ENCODE measurements around the gene FIP1L1. TPM values are rescaled to one million over a fixed set of nuclear protein-coding genes. Genes with fewer than 3 reads are reported as not detected.

The FIP1L1 gene
- total and polyA plus RNA-seq, 2 donors (not counting 1 experiment from before 2014, with no cell fraction given): 19.0 to 79.3 TPM

DNA sequence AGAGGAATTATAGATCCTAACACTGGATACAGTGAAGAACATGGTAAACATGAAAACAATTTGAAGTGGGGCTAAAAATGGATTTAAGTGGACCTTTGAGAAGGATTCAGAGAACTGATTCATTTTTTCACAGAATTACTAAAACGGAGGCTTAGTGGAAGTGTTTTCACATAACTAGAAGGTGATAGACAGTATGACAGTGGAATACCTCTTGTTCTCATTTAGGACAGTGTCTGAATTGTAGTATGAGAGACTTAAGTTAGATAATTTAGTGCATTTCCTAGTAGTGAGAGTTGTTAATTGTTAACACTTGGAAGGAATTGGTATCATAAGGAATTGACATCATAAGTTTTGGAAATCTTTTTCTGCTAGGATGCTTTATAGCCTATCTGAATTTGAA, 64.1 kb downstream of the FIP1L1 start:
- TF ChIP-seq, protein P1, sequence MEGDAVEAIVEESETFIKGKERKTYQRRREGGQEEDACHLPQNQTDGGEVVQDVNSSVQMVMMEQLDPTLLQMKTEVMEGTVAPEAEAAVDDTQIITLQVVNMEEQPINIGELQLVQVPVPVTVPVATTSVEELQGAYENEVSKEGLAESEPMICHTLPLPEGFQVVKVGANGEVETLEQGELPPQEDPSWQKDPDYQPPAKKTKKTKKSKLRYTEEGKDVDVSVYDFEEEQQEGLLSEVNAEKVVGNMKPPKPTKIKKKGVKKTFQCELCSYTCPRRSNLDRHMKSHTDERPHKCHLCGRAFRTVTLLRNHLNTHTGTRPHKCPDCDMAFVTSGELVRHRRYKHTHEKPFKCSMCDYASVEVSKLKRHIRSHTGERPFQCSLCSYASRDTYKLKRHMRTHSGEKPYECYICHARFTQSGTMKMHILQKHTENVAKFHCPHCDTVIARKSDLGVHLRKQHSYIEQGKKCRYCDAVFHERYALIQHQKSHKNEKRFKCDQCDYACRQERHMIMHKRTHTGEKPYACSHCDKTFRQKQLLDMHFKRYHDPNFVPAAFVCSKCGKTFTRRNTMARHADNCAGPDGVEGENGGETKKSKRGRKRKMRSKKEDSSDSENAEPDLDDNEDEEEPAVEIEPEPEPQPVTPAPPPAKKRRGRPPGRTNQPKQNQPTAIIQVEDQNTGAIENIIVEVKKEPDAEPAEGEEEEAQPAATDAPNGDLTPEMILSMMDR (IDR thresholded peaks at IDR 0.05): no peak
- TF ChIP-seq EZH2 (IDR thresholded peaks at IDR 0.05; ENCODE audit: borderline replicate concordance, insufficient read depth, low read depth, low read length, poor library complexity, severe bottlenecking): no peak
- H3K4me1 ChIP-seq (ENCODE audit: control insufficient read depth in 2 of 2, insufficient read depth in 2 of 2, low read length in 2 of 2): no peaks in the 10 kb centered on the region
- no peak overlapping the region for H2AFZ ChIP-seq (ENCODE audit: insufficient read depth, low read depth, low read length, poor library complexity, severe bottlenecking)
- no peak for DNase-seq
- H3K27ac Mint-ChIP-seq: no peak overlapping the region
- no peaks in the 10 kb centered on the region for H3K9me3 ChIP-seq (ENCODE audit: control extremely low read depth in 1 of 3, control insufficient read depth in 2 of 3, insufficient read depth in 1 of 3, low read length in 2 of 3)
- no peaks in the 10 kb centered on the region for H3K79me2 ChIP-seq (ENCODE audit: control insufficient read depth, insufficient read depth, low read length)
- no peak overlapping the region for H3K4me2 ChIP-seq (replicated peaks; ENCODE audit: low read depth, low read length, poor library complexity, severe bottlenecking)
- ChIA-PET CTCF (no interaction called here), POLR2A (no interaction called here)
- no peak for ATAC-seq (ENCODE audit: low read depth)
- WGBS (ENCODE audit: insufficient coverage): no CpG with 5 or more reads among the region's 1 CpG
- no peak overlapping the region for H3K4me3 ChIP-seq (ENCODE audit: control extremely low read depth in 1 of 5, extremely low read depth in 1 of 5, insufficient read depth in 1 of 5, low read depth in 2 of 5, low read length in 4 of 5)
- H3K27ac ChIP-seq (ENCODE audit: low read length in 2 of 2): no peak overlapping the region
- intact Hi-C loops (cut with micrococcal nuclease): loop anchor here (10.0 kb wide), 1 partner anchor 247 kb away; no protein-coding TSS in a partner anchor
- peaks cover 16 to 61% of the 10 kb centered on the region in 2 experiments for H3K36me3 ChIP-seq (replicated peaks in 1 of 2; ENCODE audit: control extremely low read depth in 1 of 2, control insufficient read depth in 1 of 2, extremely low read depth in 1 of 2, insufficient read depth in 2 of 2, low read length in 1 of 2)
- H3K9ac ChIP-seq (ENCODE audit: low read length): no peak overlapping the region
- no peaks in the 10 kb centered on the region for H3K27me3 Mint-ChIP-seq
- peaks cover 4% of the 10 kb centered on the region for H4K20me1 ChIP-seq (ENCODE audit: control insufficient read depth, insufficient read depth, low read length, poor library complexity, severe bottlenecking)
- no peak overlapping the region for H3K4me3 Mint-ChIP-seq
- H3K27me3 ChIP-seq (replicated peaks in 1 of 4; ENCODE audit: control extremely low read depth in 1 of 4, control insufficient read depth in 3 of 4, insufficient read depth in 4 of 4, low read length in 3 of 4): no peaks in the 10 kb centered on the region
- H3K9me3 Mint-ChIP-seq (ENCODE audit: insufficient read depth): no peaks in the 10 kb centered on the region
- H3K4me1 Mint-ChIP-seq: no peaks in the 10 kb centered on the region

DNA sequence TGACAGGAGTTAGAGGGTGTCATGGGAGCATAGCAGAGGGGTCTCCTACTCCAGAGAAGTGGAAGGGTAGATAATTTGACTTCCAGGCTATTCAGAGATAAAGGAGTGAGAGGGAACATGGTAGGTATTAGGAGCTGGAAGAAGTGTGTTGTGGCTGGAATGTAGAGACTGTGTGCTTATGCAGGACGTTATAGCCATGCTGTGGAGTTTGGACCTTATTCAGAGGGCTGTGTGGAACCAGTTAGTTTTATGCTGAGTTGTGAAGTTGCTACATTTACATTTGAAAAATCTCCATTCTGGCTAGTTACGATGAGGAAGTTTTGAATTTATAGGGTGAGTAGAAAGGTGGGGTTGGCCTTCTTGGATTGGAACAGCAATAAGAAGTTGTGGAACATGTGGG, 67.5 kb downstream of the FIP1L1 start:
- no peak overlapping the region for H3K27ac ChIP-seq (ENCODE audit: low read length in 2 of 2)
- H3K36me3 ChIP-seq (replicated peaks in 1 of 2; ENCODE audit: control extremely low read depth in 1 of 2, control insufficient read depth in 1 of 2, extremely low read depth in 1 of 2, insufficient read depth in 2 of 2, low read length in 1 of 2): peaks cover 15 to 62% of the 10 kb centered on the region in 2 experiments
- WGBS (ENCODE audit: insufficient coverage): 100% methylated on average over 1 of the region's 2 CpGs
- H3K27me3 ChIP-seq (replicated peaks in 1 of 4; ENCODE audit: control extremely low read depth in 1 of 4, control insufficient read depth in 3 of 4, insufficient read depth in 4 of 4, low read length in 3 of 4): no peaks in the 10 kb centered on the region
- no peaks in the 10 kb centered on the region for H3K79me2 ChIP-seq (ENCODE audit: control insufficient read depth, insufficient read depth, low read length)
- H3K4me2 ChIP-seq (replicated peaks; ENCODE audit: low read depth, low read length, poor library complexity, severe bottlenecking): no peak overlapping the region
- peaks cover 4% of the 10 kb centered on the region for H4K20me1 ChIP-seq (ENCODE audit: control insufficient read depth, insufficient read depth, low read length, poor library complexity, severe bottlenecking)
- H3K4me3 ChIP-seq (ENCODE audit: control extremely low read depth in 1 of 5, extremely low read depth in 1 of 5, insufficient read depth in 1 of 5, low read depth in 2 of 5, low read length in 4 of 5): no peak overlapping the region
- H3K9me3 ChIP-seq (ENCODE audit: control extremely low read depth in 1 of 3, control insufficient read depth in 2 of 3, insufficient read depth in 1 of 3, low read length in 2 of 3): no peaks in the 10 kb centered on the region
- TF ChIP-seq, protein P1 (IDR thresholded peaks at IDR 0.05): no peak
- no peak for TF ChIP-seq EZH2 (IDR thresholded peaks at IDR 0.05; ENCODE audit: borderline replicate concordance, insufficient read depth, low read depth, low read length, poor library complexity, severe bottlenecking)
- ChIA-PET CTCF (no interaction called here), POLR2A (no interaction called here)
- Mint-ChIP-seq H3K27ac (no peak overlapping the region), H3K4me3 (no peak overlapping the region), H3K4me1 (no peaks in the 10 kb centered on the region), H3K9me3 (ENCODE audit: insufficient read depth) (no peaks in the 10 kb centered on the region), H3K27me3 (no peaks in the 10 kb centered on the region)
- no peak for ATAC-seq (ENCODE audit: low read depth)
- H2AFZ ChIP-seq (ENCODE audit: insufficient read depth, low read depth, low read length, poor library complexity, severe bottlenecking): no peak overlapping the region
- DNase-seq: no peak
- no peaks in the 10 kb centered on the region for H3K4me1 ChIP-seq (ENCODE audit: control insufficient read depth in 2 of 2, insufficient read depth in 2 of 2, low read length in 2 of 2)
- no peak overlapping the region for H3K9ac ChIP-seq (ENCODE audit: low read length)
- intact Hi-C loops (cut with micrococcal nuclease): loop anchor here (10.0 kb wide), 1 partner anchor 250 kb away; no protein-coding TSS in a partner anchor

All from B cell (primary cell).